ENCODE measurements around the gene L3MBTL1. TPM values are rescaled to one million over a fixed set of nuclear protein-coding genes. Genes with fewer than 3 reads are reported as not detected.

The L3MBTL1 gene
- total and polyA plus RNA-seq, 2 donors from 2014 or later, result 4.8 to 16.2 TPM

- no peaks in the 10 kb centered on the region for H3K27me3 ChIP-seq (ENCODE audit: control insufficient read depth, insufficient read depth, low read length)
- H3K4me1 ChIP-seq (ENCODE audit: control insufficient read depth in 2 of 3, insufficient read depth in 2 of 3, low read depth in 1 of 3, low read length in 3 of 3), result no peaks in the 10 kb centered on the region
- no peak for FAIRE-seq
- DNase-seq, result no peak
- no peaks in the 10 kb centered on the region for H3K9me3 ChIP-seq (ENCODE audit: control insufficient read depth in 2 of 3, insufficient read depth in 1 of 3, low read length in 3 of 3)
- no peak for TF ChIP-seq CTCF (IDR thresholded peaks at IDR 0.05; ENCODE audit: borderline replicate concordance, extremely low read depth, insufficient read depth)
- H3K4me3 ChIP-seq (ENCODE audit: low read length in 3 of 3), result no peak overlapping the region
- H3K27ac ChIP-seq (ENCODE audit: low read depth in 2 of 2, low read length in 2 of 2), result no peak overlapping the region
- intact Hi-C loops (cut with DNase I), result no loop called here
- no peak overlapping the region for H3K9ac ChIP-seq (ENCODE audit: low read length in 3 of 3)
- peaks cover 0 to 2% (median 0%) of the 10 kb centered on the region in 3 donors for H3K36me3 ChIP-seq (ENCODE audit: control insufficient read depth in 2 of 3, insufficient read depth in 3 of 3, low read length in 3 of 3)
Observed at GRCh38 chr20:43528258-43528875, 20.9 kb downstream of the L3MBTL1 start.

GRCh38 chr20:43529051-43529450 lies 21.6 kb downstream of the L3MBTL1 start:
- intact Hi-C loops (cut with DNase I), result no loop called here
- Histone ChIP-seq H3K9ac (ENCODE audit: low read length in 3 of 3) (no peak overlapping the region), H3K36me3 (ENCODE audit: control insufficient read depth in 2 of 3, insufficient read depth in 3 of 3, low read length in 3 of 3) (peaks cover 0 to 2% (median 0%) of the 10 kb centered on the region in 3 donors), H3K4me1 (ENCODE audit: control insufficient read depth in 2 of 3, insufficient read depth in 2 of 3, low read depth in 1 of 3, low read length in 3 of 3) (no peaks in the 10 kb centered on the region), H3K27me3 (ENCODE audit: control insufficient read depth, insufficient read depth, low read length) (no peaks in the 10 kb centered on the region), H3K27ac (ENCODE audit: low read depth in 2 of 2, low read length in 2 of 2) (no peak overlapping the region), H3K4me3 (ENCODE audit: low read length in 3 of 3) (no peak overlapping the region), H3K9me3 (ENCODE audit: control insufficient read depth in 2 of 3, insufficient read depth in 1 of 3, low read length in 3 of 3) (no peaks in the 10 kb centered on the region)
- TF ChIP-seq CTCF (IDR thresholded peaks at IDR 0.05; ENCODE audit: borderline replicate concordance, extremely low read depth, insufficient read depth), result no peak
- DNase-seq, result no peak
- no peak for FAIRE-seq

GRCh38 chr20:43529457-43530153 lies 22.1 kb downstream of the L3MBTL1 start:
- no peaks in the 10 kb centered on the region for H3K9me3 ChIP-seq (ENCODE audit: control insufficient read depth in 2 of 3, insufficient read depth in 1 of 3, low read length in 3 of 3)
- no peak overlapping the region for H3K9ac ChIP-seq (ENCODE audit: low read length in 3 of 3)
- H3K27ac ChIP-seq (ENCODE audit: low read depth in 2 of 2, low read length in 2 of 2), result no peak overlapping the region
- no peak for TF ChIP-seq CTCF (IDR thresholded peaks at IDR 0.05; ENCODE audit: borderline replicate concordance, extremely low read depth, insufficient read depth)
- no peak overlapping the region for H3K4me3 ChIP-seq (ENCODE audit: low read length in 3 of 3)
- no peaks in the 10 kb centered on the region for H3K4me1 ChIP-seq (ENCODE audit: control insufficient read depth in 2 of 3, insufficient read depth in 2 of 3, low read depth in 1 of 3, low read length in 3 of 3)
- DNase-seq, result no peak
- no peak for FAIRE-seq
- no peaks in the 10 kb centered on the region for H3K27me3 ChIP-seq (ENCODE audit: control insufficient read depth, insufficient read depth, low read length)
- peaks cover 0 to 2% (median 0%) of the 10 kb centered on the region in 3 donors for H3K36me3 ChIP-seq (ENCODE audit: control insufficient read depth in 2 of 3, insufficient read depth in 3 of 3, low read length in 3 of 3)
- intact Hi-C loops (cut with DNase I), result no loop called here

All from kidney (tissue), 14 donors.